HG03432 (cell line): ENCODE measurements around the gene KIF1B.
"Not testable (repeated sequence)": the region's sequence is repeated elsewhere in the genome, so short reads cannot be mapped to it uniquely, and the experiment has no call there.

ENCODE experiments used
- ATAC-seq: cut with Tn5 transposase; IDR thresholded peaks from one replicate; pipeline ENCODE4 v1.9.1; 2021; ENCODE audit warnings: mild to moderate bottlenecking, moderate library complexity; ENCODE audit not compliant: unreplicated experiment

The KIF1B gene

DNA sequence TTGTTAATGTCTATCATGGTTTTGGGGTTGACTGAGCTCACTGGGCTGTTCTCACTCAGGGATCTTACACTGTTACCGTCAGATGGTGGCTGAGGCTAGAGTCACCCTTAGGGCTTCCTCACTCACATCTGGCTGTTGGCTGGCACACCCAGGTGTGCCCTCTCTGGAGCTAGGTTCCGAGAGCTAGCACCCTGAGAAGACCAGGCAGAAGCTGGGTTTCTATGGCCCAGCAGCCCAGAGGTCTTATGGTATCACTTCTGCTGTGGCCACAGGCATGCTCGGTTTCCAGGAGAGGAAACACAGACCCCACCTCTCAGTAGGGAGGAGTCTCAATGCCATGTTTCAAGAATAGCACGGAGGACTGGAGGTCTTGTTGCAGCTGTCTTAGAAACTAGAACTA lies 20.7 kb upstream of the KIF1B start:
- no peak for ATAC-seq

DNA sequence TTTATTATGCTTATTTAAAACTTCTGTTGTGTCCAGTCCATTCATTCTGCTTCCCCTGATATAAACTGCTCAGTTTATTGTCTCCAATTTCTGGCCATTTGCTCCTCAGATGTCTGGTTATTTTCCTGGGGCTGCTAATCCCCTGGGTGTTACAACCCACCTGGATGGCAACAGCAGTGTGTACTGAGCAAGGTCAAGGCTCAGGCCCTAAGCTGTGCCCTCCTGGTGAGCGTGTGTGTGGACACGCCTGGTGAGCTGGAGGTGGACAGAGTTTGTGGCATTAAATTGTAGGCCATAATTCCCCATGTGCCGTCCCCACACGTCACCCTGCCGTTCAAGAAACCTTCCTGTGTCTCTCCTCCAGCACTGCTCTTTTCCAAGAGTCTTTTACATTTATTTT lies 18.1 kb upstream of the KIF1B start:
- no peak for ATAC-seq

DNA sequence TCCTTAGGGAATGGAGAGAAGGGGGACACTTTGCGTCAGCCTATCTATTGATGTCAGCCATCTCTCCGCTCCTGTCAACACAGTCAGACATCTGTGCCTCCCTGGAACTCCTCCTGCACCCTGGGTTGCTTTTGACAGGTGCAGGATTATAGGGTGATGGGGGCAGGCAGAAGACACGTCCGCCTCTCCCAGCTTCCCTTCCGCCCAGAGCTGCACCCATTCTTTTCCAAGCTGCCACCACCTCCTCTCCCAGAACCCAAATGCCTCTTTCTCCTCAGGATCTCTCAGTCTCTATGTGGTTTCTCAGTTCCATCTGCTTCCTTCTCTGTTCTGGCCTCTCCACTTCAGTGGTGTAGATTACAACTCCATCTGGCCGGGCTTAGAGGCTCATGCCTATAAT lies 17.1 kb upstream of the KIF1B start:
- no peak for ATAC-seq

DNA sequence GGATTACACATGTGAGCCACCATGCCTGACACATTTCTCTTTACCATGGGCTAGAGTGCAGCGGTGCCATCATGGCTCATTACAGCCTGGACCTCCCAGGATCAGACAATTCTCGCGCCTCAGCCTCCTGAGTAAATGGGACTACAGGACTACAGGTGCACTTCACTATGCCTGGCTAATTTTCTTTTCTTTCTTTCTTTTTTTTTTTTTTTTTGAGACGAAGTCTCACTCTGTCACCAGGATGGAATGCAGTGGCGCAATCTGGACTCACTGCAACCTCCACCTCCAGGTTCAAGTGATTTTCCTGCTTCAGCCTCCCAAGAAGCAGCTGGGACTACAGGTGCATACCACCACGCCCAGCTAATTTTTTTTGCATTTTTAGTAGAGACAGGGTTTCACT lies 14.8 kb upstream of the KIF1B start:
- ATAC-seq, result no peak

DNA sequence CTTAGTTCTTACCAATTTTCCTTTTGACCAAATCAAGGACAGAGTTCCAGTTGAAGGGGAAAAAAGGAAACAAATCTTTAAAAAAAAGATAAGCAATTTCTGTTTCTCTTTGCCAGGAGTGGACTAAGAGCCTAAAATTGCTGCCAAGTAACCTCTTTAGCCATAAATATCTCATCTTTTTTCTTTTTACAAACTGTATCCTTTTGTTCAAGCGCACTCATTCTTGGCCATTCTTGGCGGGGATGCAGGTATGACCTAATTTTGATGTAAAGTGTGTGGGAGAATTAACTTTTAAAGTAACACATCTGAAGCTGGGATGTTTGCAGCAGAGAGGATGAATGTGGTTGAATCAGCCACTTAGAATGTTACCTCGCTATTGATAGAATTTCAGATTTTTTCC lies 13.4 kb upstream of the KIF1B start:
- ATAC-seq, result no peak

DNA sequence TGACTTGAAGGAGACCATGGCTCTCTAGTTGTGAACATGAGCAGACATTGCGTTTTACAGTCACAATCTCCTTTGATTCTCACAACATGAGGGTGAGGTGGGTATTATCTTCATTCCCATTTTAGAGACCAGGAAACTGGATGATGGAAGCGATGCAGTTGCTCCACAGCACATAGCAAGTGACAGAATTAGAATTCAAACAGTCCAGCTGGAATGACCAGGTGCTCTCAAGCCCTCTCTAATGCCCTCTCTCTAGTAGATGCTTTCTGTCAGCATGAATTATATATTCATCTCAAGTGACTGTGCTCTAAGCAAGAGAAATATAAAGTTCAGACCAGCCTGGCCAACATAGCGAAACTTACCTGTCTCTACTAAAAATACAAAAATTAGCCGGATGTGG lies 9.8 kb upstream of the KIF1B start:
- no peak for ATAC-seq

DNA sequence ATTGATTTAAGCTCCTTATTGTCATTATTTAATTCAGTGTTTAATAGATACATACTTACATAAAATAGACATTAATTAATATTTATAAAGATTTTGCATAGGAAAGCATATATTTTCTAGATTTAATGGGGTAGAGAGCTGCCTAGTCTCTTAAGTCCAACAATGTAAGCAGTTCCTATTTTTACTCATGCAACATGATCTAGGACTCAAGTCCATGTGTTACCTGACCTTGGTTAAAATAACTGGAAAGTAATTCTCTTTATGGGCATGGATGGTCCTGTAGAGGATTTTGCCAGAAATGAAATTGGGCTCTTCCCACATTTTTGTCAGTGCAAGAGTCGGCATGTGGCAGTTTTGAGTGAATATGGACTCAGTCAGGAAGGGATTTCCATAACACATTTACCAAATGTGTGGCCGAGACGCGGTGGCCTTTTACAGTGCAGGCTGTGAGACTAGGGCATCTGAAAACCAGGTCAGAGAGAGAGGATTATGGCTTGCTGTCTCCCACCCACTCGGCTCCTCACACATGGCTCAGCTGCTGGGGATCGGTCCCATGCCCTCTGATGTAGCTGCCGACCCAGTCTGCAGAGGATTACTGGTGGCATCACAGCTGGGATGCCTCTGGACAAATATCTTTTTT lies 6.2 kb upstream of the KIF1B start:
- no peak for ATAC-seq

DNA sequence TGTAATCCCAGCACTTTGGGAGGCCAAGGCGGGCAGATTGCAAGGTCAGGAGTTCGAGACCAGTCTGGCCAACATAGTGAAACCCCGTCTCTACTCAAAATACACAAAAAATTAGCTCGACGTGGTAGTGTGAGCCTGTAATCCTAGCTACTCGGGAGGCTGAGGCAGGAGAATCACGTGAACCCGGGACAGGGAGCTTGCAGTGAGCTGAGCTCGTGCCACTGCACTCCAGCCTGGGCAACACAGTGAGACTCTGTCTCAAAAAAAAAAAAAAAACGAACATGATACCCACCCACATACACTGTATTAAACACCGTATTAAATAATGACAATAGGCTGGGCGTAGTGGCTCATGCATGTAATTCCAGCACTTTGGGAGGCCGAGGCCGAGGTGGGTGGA lies 5.2 kb upstream of the KIF1B start:
- ATAC-seq, result not testable (repeated sequence)

DNA sequence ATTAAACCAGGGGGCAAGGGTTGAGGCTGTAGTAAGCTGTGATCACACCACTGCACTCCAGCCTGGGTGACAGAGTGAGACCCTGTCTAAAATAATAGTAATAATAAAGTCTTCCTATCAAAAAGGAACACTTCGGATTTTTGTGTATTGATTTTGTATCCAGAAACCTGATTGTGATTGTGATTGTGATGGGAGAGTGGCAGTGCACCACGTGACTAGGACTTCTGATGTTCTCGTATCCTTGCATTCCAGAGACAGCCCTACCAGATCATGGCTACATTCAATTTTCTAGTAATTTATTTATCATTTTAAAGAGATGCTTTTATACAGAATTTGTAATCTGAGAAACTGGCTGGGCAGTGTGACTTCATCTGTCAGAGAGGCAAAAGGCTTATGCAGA lies 2.6 kb upstream of the KIF1B start:
- ATAC-seq, result no peak

DNA sequence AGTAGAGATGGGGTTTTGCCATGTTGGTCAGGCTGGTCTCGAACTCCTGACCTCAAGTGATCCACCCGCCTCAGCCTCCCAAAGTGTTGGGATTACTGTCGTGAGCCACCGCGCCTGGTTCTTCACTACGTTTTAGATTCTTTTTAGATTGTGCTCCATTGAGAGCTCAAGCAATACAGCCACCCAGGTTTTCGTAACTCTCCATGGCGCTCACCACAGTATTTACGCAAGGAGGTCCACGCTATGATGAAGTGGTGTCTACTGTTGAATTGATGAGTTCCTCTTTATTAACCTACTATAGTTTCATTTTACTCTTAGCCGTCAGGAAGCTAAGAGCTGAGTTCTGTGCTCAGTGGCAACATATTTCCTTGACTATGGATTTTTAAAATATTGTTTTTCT lies 1.8 kb upstream of the KIF1B start:
- no peak for ATAC-seq

DNA sequence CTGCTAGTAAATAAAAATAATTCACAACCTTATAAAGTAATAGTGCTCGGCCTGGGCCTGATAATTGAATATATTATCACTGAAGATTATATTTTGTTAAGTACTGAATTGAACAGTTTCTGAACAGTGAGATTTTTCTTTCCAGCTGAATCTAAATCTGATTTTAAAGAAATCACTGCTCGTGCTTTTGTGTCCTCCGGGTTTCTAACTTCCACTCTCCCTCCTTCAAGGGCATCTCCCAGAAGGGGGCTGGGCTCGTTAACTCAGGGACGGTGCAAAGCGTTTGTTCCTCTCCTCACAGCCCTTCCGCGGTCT lies 823 bp upstream of the KIF1B start:
- ATAC-seq, result no peak

DNA sequence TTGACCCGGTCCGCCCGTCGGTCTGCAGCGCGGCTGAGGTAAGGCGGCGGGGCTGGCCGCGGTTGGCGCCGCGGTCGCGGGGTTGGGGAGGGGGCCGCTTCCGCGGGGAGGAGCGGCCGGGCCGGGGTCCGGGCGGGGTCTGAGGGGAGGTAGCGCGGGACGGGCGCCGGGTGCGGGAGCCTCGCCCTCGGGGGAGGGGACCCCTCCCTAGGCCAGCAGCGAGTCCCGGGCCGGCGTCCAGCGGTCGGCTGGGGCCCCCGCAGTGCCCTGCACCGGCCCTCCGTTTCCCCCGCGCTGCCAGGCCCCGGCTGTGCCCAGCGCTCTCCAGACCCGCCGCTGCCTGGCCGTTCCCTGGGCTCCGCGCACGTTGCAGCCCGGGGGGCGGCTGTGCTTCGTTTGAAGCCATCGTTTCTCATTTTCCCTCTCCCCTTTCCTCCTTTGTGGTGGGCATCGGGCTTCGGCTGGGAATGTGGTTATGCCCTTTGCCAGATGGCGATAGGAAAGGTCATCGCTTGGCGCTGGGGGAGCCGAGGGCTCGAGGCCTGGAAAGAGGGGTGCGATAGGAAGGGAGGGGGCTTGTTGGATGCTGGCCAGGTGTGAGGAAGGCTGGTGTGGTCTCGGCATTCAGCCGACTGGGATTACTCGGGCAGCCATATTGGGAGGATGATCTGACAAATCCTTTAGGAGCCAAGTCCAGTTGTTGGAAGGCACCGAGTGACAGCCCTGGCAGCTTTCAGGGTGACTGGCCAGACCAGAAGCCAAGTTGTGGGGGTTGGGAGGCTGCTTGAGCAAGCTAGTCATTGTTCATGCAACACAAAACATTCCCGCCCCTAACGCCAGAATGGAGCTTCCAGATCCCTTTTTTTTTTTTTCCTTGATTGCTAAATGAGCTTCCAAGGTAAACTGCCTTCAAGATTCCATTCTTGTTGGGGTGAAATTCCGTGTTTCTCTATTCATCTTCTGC lies 753 bp downstream of the KIF1B start:
- ATAC-seq, result peak; percentile 19

DNA sequence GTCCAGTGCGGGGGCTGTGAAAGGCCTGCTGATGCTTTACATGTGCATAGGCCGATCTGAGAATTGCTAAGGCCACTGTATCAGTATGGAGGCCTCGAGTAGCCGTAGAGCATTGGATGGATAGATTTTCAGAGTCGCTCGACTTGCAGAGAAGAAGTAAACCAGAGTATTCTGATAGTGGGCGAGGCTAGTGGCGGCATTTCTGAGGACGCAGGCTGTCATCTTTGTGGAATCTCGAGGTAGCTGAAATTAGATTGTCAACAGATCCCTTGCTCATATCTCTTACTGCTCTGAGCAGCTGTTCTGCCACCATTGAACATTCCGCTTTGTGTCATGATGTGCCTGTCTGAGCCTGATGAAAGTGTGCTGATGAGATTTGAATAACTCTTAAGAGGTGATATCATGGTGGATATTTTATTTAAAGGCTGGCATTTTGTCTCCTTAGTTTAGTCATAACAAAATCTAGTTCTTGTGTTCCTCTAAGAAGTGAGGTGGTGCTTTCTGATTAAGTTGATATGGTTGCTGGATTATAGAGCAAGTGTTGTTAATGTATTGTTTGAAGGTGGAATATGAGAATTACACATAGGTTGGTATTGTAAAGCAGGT lies 1.5 kb downstream of the KIF1B start:
- no peak for ATAC-seq

DNA sequence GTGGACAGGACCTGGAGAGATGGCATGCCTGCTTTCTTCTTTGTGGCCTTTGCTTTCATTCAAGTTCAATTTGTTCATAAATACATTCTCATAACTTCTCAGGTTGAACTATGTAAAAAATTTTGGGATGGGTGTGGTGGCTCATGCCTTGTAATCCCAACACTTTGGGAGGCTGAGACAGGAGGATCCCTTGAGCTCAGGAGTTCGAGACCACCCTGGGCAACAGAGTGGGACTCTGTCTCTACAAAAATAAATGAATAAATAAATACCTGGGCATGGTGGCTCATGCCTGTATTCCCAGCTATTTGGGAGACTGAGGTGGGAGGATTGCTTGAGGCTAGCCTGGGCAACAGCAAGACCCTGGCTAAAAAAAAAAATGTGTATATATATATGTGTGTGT lies 2.1 kb downstream of the KIF1B start:
- no peak for ATAC-seq

DNA sequence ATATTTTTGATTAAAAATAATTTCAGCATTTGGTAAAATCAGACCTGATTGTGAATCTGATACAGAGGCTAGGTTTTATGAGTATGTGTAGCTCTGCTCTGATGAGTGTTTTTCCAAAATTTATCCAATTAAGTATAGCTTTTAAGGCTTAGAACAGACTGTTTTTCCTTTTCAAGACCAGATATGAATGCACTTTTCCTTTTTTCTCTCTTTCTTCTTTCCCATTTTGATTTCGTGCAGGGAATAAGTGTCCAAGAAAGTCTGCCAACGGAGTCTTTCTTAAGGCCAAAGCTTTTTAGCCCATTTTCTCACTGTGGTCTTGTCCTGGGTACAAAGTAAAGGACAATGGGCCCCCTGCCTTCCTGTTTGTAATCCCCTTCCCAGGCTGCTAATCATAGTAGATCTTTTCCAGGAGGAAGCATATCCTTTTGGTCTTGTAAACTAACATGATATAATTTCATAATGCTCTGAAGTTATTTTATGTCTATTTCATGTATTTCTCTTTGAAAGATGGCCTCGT lies 2.9 kb downstream of the KIF1B start:
- no peak for ATAC-seq

DNA sequence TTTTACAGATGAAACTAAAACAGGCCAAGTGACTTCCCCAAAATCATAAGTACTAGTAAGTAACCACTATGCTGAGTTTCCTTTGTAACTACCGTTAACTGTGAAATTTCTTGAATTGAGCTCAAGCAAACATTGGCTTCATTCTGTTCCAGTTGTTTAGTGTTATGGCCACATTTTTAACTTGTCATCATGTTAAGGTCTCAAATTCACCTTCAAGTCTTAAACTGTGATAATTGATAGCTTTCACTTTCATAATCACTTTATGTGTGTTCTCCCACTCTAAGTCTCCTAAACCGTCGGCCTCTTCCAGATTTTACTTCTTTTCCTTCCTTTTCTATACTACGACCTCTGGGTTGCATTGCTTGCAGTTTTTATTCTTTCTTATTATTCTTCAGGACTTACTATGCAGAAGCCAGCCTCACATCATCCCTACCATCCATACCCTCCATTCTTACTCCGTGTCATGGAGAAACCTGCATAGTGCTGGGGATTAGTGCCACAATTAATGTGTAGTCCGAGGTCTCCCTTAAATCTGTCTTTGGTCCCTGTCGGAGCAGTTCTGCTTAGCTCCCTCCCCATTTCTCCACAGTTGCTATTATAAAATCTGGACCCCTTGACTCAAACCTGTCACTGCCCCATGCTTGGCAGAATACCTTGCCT lies 5.8 kb downstream of the KIF1B start:
- no peak for ATAC-seq

DNA sequence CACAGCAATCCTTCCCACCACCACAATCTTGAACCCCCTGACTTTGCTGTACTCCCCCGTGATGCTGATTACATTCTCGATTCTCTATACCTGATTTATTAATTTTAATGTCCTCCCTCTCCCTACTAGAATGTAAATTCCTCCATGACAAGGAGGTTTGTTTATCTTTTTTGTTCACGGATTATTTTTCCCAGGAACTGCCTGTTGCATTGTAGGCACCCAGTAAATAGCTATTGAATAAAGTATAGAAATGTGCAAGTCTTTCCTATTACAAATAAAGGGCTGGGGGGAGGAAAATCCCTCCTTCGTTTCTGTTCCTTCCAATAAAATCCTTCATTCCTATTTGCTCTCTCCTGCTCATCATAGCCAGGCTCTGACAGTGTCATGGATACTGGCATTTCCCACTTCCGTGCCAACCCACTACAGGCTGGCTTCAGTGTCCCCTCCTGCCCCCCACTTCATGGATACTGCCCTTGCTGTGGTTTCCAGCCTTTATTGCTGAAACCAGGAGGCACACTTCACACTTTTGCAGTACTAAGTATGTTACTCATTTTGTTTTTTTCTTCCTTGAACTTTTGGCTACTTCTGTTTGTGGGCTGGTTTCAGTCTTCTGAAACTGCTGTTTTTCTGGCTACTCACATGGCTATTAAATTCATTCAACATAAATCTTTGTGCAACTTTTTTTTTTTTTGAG lies 7.5 kb downstream of the KIF1B start:
- ATAC-seq, result no peak

DNA sequence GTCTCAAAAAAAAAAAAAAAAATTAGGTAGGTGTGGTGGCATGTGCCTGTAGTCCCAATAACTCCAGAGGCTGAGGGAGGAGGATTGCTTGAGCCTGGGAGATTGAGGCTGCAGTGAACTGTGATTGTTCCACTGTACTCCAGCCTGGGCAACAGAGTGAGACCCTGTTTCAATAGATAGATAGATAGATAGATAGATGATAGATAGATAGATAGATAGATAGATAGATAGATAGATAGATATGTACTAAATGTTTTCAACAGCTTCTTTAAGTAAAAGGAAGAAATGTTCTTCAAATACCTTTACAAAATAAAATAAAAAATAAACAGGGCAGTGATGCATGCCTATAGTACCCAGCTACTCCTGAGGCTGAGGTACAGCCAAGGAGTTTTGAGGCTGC lies 9.8 kb downstream of the KIF1B start:
- no peak for ATAC-seq

DNA sequence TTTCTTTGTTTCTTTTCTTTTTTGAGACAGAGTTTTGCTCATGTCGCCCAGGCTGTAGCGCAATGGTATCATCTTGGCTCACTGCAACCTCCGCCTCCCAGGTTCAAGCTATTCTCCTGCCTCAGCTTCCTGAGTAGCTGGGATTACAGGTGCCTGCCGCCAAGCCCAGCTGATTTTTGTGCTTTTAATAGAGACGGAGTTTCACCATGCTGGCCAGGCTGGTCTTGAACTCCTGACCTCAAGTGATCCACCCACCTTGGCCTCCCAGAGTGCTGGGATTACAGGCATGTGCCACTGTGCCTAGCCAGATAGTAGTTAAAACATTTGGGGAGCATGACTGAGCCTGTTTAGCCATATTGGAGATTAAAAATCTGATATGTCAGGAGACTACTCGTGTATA lies 10.3 kb downstream of the KIF1B start:
- ATAC-seq, result not testable (repeated sequence)

DNA sequence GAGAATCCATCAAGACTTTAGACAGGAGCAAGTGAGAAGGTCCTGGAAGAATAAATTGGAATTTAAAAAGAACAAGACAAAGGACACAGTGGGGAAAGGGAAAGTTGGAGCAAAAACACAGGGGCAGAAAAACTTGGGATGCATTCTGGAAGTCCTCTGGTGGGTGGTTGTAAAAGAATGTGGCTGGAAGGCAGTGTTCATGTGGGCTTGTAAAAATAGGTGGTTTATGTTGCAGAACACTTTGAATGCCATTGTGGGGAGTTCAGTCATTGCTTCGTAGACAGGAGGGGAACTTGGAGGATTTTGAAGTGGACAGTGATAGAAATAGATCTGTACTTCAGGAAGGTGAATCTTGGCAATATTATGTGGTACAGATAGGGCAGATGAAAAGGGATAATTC lies 15.2 kb downstream of the KIF1B start:
- ATAC-seq, result no peak

DNA sequence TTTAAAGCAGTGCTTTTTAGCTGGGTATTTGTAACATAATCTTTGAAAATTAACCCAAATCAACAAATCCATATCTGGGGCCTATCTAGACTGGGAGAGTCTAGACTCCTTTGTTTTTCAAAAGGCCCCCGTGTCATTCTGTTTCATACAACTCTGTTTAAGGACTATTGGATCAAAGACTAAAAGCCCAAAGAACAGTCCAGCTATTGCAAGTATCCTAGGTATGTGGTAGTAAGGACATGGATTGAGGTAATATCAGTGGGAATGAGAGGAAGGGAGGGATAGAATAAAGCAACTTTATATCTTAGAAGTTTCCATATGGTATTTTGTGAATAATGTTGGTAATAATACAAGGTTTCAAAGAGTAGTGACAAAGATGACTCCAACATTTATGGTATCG lies 18.2 kb downstream of the KIF1B start:
- ATAC-seq, result no peak
